HG02981 (cell line): ENCODE results near the gene NACC1.

ENCODE experiments used
- ATAC-seq: cut with Tn5 transposase; IDR thresholded peaks from one replicate; pipeline ENCODE4 v1.9.1; 2021; ENCODE audit warnings: mild to moderate bottlenecking, moderate library complexity; ENCODE audit not compliant: unreplicated experiment

The NACC1 gene

GRCh38 chr19:13117772-13118423 lies at the start of gene NACC1:
TSS of gene NACC1 (plus strand) at chr19:13118264. CDS start at chr19:13135208, 16,944 bp downstream.
- ATAC-seq: peak; percentile 53

DNA sequence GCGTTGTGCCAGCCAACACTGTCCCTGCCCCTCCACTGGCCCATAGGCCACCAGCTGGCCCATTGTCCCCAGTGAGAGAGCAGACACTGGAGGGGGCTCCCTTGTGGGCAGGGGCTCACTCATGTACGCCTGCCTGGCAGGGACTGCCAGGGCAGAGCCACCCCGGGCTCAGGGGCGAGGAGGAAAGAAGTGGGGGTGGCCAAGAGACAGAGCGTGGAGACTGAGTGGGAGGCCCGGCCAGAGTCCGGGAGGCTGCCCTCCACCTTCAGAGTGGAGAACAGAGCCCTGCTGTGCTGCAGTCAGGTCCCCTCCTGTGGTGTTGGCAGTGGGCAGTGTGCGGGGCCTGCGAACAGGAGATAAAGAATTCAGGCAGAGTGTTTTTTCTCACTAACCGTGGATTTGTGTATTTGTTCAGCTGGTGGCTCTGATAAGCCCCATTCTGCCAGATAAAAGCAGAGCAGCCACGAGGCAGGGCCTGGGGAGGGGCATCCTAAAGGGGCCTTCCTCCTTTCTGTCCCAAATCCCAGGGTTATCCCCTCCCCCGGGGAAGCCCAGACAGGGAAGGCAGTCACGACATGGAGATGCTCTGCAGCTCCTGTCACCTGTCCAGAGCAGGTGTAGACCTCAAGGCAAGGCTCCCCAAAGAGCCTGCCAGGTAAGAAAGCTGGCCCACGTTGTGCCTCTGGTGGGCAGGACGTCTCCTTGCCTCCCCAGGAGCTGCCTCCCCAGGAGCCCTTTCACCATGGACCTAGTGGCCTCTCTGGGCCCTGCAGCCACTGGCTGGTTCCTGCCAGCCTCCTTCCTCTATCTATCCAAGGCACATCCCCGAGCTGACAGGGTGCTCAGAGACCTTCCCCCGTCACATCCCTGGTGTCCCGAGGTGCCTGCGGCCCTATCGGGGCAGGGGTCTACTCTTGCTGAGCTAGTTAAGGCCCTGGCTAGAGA lies 48.4 kb upstream of the NACC1 start:
- ATAC-seq: no peak

GRCh38 chr19:13070425-13071140 lies 47.5 kb upstream of the NACC1 start:
- no peak for ATAC-seq

DNA sequence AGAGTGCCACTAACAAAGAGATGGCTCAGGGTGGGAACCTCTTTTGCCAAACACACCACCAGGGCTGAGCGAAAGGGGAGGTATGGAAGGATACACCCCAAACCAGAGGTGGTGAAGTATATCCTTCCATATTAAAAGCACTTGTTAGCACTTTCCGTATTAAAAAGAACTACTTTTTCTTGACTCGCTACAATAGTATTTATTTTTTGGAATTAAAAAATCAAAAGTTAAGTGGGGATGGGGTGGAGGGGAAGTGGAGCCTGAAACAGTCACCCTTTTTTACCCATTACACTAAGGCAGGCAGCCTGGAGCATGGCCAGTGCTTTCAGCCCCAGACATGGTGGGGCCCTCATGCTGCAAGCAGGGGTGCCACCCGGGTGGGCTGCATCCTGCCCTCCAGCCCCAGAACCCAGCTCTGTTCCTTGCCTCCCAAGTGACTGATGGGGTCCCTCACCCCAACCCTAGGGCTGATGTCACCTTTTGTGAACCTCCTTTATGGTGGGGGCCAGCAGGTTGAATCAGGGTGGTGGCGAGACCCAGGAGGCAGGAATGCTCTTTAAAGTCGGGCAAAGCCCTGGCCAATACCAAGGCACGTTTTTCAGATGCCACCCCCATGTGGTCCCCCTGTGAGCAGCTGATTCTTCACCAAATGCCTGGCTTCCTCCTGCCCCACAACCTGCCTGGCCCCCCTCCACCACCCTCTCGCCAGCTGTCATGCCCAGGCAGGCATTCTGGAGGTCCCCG lies 46.4 kb upstream of the NACC1 start:
- ATAC-seq: no peak

- ATAC-seq: no peak
Observed at GRCh38 chr19:13072188-13072908, 45.7 kb upstream of the NACC1 start.

- ATAC-seq: no peak
Observed at GRCh38 chr19:13073263-13073662, 44.8 kb upstream of the NACC1 start.

GRCh38 chr19:13074378-13074777 lies 43.7 kb upstream of the NACC1 start:
- ATAC-seq: no peak

DNA sequence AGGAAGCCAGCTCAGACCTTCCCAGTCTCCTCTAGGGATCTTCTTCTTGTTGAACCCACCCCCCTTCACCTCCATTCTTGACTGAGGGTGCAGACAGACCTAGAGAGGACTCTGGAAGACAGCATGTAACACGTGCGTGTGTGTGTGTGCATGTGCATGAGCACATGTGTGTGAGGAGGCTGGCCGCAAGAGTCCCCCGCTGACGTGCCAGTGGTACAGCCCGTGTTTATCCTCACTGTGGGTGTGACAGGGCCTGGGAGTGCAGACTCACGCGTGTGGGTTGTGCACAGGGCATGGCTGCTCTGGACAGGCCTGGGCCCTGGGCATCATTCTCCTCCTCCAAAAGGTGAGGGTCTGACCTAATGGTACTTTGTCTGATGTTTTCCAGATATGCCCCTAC lies 41.7 kb upstream of the NACC1 start:
- no peak for ATAC-seq

- ATAC-seq: no peak
Observed at GRCh38 chr19:13076787-13077186, 41.3 kb upstream of the NACC1 start.

DNA sequence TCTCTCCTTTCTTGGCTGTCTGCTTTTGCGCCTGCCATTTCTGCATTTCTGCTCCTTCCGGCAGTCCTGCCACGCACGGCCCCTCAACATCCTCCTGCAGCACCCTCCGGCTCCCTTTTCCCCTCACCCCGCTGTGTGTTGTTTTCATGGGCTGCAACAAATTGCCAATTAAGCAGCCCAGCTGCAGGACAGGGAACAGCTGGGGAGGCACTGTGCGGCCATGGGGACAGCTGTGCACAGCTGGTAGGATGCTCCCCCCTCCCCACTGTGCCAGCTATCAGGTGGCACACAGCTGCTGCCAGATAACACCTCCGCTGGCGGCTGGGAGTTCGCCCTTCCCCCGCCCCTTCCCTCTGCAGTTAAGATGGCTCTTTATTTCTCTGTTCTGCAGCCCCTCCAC lies 40.8 kb upstream of the NACC1 start:
- ATAC-seq: no peak

DNA sequence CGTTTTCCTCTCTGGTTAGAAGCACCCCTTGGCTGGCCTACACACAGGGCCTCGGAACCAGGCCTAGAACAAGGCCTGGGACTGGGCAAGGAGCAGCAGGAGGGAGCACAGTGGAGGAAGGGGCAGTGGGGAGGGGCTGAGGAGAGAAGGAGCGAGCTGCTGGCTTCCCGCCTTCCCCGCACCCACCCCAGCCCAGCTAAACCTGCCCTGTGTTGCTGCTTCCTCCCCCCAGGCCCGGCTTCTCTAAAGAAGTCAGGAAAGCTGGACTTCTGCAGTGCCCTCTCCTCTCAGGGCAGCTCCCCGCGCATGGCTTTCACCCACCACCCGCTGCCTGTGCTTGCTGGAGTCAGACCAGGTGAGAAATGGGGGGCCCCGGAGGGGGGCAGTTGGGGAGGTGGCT lies 39.7 kb upstream of the NACC1 start:
- ATAC-seq: no peak

DNA sequence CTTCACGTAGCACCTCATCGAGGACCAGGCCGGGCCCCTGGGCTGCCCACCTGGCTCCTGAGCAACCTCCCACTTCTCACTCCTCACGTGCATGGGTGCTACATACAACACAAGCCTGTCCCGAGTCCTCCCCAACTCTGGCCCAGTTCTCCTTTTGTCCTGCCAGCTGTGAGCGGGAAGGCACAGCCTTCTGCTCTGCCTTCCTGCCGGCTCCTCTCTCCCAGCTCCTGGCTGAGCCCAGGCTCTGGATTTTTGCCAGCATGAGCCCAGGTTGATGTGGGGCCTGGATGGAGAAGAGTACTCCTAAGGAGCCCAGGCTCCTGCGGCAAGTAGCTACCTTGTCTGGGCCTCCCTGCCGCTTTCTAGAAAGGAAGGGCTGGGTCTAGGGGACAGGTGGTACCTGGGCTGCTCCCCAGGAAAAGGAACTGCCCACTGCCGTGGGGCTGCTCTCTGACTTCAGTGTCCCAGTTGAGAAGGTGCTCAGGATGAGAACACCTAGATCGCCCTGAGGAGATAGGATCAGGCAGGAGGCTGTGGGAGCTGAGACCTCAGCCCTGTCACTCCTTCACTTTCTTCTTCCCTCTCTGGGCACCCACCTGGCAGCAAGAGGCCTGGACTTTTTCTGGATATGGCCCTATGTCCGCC lies 39.0 kb upstream of the NACC1 start:
- ATAC-seq: no peak

DNA sequence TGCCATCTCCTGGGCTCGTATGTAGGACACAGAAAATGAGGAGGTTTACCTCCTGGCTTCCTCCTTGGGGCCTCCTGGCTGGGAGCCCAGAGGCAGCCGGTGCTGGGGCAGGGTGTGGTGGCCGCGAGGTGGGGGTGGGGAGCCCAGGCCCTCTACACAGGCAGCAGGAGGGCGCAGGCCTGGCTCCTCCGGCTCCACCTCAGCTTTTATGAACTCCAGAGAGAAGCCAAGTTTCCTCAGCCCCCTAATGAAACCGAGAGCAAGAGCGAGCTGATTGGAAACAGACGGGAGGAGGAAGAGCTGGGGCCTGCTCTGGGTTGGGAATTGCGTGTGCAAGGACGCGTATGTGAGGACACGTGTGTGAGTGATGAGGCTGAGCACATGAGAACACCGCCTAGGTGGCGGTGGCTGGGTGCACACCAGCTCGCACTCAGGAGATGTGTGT lies 38.5 kb upstream of the NACC1 start:
- ATAC-seq: no peak

- ATAC-seq: no peak
Observed at GRCh38 chr19:13082192-13083007, 35.7 kb upstream of the NACC1 start.

- no peak for ATAC-seq
Observed at GRCh38 chr19:13083008-13083404, 35.1 kb upstream of the NACC1 start.

DNA sequence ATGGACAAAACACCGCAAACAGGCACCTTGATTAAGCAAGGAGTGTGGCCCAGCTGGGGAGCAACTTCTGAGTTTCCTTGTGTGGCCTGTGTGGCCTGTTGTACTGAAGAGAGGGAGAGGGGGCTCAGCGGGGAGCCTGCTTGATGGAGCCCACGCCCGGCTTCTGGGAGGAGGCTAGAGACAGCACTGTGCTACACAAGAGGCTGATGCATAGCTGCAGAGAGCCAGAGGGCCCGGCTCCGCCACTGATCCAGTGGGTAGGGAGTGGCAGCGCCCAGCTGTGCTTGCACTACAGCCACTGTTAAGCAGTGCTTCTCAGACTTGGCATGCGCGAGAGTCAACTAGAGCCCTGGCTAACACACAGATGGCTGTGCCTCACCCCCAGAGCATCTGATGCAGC lies 34.4 kb upstream of the NACC1 start:
- no peak for ATAC-seq

GRCh38 chr19:13085666-13086065 lies 32.4 kb upstream of the NACC1 start:
- ATAC-seq: no peak

DNA sequence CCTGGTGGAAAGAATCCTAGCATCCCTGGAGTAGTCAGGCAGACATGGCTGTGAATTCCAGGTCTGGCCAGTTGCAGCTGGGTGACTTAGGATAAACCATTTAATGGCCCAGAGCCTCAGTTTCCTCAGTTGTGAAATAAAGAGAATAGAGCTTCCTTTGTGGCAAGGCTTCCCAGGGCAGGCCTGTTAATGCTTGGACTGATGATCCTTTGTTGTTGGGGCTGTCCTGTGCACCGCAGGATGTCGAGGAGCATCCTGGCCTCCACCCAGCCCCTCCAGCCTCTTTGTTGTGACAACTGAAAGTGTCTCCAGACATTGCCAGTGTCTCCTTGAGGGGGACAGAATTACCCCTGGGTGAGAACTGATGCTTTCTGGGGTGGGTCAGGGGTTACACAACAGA lies 31.7 kb upstream of the NACC1 start:
- ATAC-seq: no peak

DNA sequence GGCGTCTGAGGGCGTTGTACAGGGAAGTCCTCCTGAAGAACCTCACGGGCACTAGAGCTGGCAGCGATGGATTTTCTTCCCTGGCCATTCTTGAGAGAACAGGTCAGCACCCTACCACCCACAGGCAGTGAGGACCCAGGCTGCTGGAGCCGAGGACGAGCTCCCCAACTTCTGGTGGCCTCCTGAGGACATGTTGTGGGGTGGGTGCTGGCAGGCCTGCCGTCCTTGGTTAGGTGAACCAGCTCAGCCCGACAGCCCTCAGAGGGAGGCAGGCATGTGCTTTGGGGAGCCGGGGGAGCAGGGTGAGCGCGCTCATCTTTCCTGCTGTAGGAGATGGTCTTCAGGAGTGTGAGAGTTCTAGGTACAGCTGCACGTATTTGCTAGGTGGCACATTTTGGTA lies 30.8 kb upstream of the NACC1 start:
- ATAC-seq: no peak
